Measurements from ENCODE around the gene VGLL4. TPM values are rescaled to one million over a fixed set of nuclear protein-coding genes. Genes with fewer than 3 reads are reported as not detected.

The VGLL4 gene
- total RNA-seq, 2 experiments from 2014 or later = 36.1 to 74.5 TPM

- no TSS peak for BruUV-seq (replicated peaks)
- TF ChIP-seq, protein P1, sequence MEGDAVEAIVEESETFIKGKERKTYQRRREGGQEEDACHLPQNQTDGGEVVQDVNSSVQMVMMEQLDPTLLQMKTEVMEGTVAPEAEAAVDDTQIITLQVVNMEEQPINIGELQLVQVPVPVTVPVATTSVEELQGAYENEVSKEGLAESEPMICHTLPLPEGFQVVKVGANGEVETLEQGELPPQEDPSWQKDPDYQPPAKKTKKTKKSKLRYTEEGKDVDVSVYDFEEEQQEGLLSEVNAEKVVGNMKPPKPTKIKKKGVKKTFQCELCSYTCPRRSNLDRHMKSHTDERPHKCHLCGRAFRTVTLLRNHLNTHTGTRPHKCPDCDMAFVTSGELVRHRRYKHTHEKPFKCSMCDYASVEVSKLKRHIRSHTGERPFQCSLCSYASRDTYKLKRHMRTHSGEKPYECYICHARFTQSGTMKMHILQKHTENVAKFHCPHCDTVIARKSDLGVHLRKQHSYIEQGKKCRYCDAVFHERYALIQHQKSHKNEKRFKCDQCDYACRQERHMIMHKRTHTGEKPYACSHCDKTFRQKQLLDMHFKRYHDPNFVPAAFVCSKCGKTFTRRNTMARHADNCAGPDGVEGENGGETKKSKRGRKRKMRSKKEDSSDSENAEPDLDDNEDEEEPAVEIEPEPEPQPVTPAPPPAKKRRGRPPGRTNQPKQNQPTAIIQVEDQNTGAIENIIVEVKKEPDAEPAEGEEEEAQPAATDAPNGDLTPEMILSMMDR (conservative IDR thresholded peaks at IDR 0.05; ENCODE audit: low read length) = no peak
- no peak for TF ChIP-seq EZH2phosphoT487 (IDR thresholded peaks at IDR 0.05; ENCODE audit: borderline replicate concordance, low read depth, low read length)
- intact Hi-C loops (cut with micrococcal nuclease; ENCODE audit: unreplicated experiment) = no loop called here
- Histone ChIP-seq H3K27ac (ENCODE audit: low read depth, low read length, poor library complexity, severe bottlenecking) (no peak overlapping the region), H3K4me1 (ENCODE audit: insufficient read depth, low read length, poor library complexity, severe bottlenecking) (peaks cover 33% of the 10 kb centered on the region), H3K9me3 (ENCODE audit: low read length) (no peaks in the 10 kb centered on the region), H4K20me1 (ENCODE audit: insufficient read depth, low read length) (peaks cover 11% of the 10 kb centered on the region), H2AFZ (ENCODE audit: low read length) (no peak overlapping the region), H3K4me3 (ENCODE audit: low read depth, low read length, poor library complexity, severe bottlenecking) (no peak overlapping the region), H3K4me2 (ENCODE audit: low read length) (no peak overlapping the region), H3K36me3 (ENCODE audit: insufficient read depth, low read length) (peaks cover 47% of the 10 kb centered on the region), H3K79me2 (ENCODE audit: insufficient read depth, low read depth, low read length) (peaks cover 66% of the 10 kb centered on the region), H3K9me2 (ENCODE audit: insufficient read depth, low read length) (no peaks in the 10 kb centered on the region)
- no peak for DNase-seq (ENCODE audit: low spot score)
- ChIA-PET POLR2A (interaction anchor here (0.6 to 1.5 kb wide), 5 partner anchors 9 to 70 kb away, joined by 3 to 7 read pairs (median 3); no protein-coding TSS in a partner anchor), CTCF (ENCODE audit: unreplicated experiment) (no interaction called here)
These were observed 52.7 kb downstream of the VGLL4 start for GRCh38 chr3:11591002-11591355.

- H3K27ac ChIP-seq (ENCODE audit: low read depth, low read length, poor library complexity, severe bottlenecking) = no peak overlapping the region
- TF ChIP-seq, protein P1 (conservative IDR thresholded peaks at IDR 0.05; ENCODE audit: low read length) = no peak
- no peak for TF ChIP-seq EZH2phosphoT487 (IDR thresholded peaks at IDR 0.05; ENCODE audit: borderline replicate concordance, low read depth, low read length)
- peaks cover 46% of the 10 kb centered on the region for H3K36me3 ChIP-seq (ENCODE audit: insufficient read depth, low read length)
- peaks cover 11% of the 10 kb centered on the region for H4K20me1 ChIP-seq (ENCODE audit: insufficient read depth, low read length)
- H3K4me1 ChIP-seq (ENCODE audit: insufficient read depth, low read length, poor library complexity, severe bottlenecking) = peaks cover 33% of the 10 kb centered on the region
- peaks cover 70% of the 10 kb centered on the region for H3K79me2 ChIP-seq (ENCODE audit: insufficient read depth, low read depth, low read length)
- H3K4me3 ChIP-seq (ENCODE audit: low read depth, low read length, poor library complexity, severe bottlenecking) = no peak overlapping the region
- no peaks in the 10 kb centered on the region for H3K9me2 ChIP-seq (ENCODE audit: insufficient read depth, low read length)
- intact Hi-C loops (cut with micrococcal nuclease; ENCODE audit: unreplicated experiment) = loop anchor here (10.0 kb wide), 1 partner anchor 55 kb away; the partner anchor contains the start of gene VGLL4
- no TSS peak for BruUV-seq (replicated peaks)
- H3K4me2 ChIP-seq (ENCODE audit: low read length) = no peak overlapping the region
- H3K9me3 ChIP-seq (ENCODE audit: low read length) = no peaks in the 10 kb centered on the region
- no peak for DNase-seq (ENCODE audit: low spot score)
- POLR2A ChIA-PET = interaction anchor here (0.7 to 1.5 kb wide), 3 partner anchors 12 to 161 kb away, joined by 3 to 4 read pairs (median 4); no protein-coding TSS in a partner anchor
- H2AFZ ChIP-seq (ENCODE audit: low read length) = no peak overlapping the region
- CTCF ChIA-PET (ENCODE audit: unreplicated experiment) = interaction anchor here (0.6 to 0.7 kb wide), 2 partner anchors 14 to 24 kb away, joined by 3 read pairs; no protein-coding TSS in a partner anchor
These were observed 54.0 kb downstream of the VGLL4 start for GRCh38 chr3:11589706-11590105.

DNA sequence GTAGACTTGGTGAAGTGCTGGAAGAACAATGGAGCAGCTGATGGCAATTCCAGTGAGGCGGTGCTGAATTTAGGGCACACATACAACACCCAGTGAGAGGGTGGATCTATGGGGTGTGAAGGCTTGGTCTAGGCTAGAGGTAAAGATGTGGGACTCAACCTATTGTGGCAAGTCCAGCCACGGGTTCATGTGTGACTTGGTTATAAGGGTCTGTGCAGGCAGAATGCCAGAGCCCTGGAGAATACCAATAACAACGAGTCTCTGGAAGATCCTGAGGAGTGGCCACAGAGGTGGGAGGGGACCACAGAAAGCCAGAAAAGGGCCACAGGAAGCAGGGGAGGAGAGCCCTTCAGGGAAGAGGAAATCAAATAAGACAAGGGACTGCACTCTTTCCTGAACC lies 55.0 kb downstream of the VGLL4 start:
- TF ChIP-seq EZH2phosphoT487 (IDR thresholded peaks at IDR 0.05; ENCODE audit: borderline replicate concordance, low read depth, low read length) = no peak
- TF ChIP-seq, protein P1 (conservative IDR thresholded peaks at IDR 0.05; ENCODE audit: low read length) = no peak
- ChIA-PET POLR2A (interaction anchor here (1.0 kb wide), 1 partner anchor 13 kb away, joined by 4 read pairs; no protein-coding TSS in a partner anchor), CTCF (ENCODE audit: unreplicated experiment) (interaction anchor here (0.6 kb wide), 1 partner anchor 25 kb away, joined by 3 read pairs; no protein-coding TSS in a partner anchor)
- H3K4me1 ChIP-seq (ENCODE audit: insufficient read depth, low read length, poor library complexity, severe bottlenecking) = peaks cover 25% of the 10 kb centered on the region
- no peak for DNase-seq (ENCODE audit: low spot score)
- H3K79me2 ChIP-seq (ENCODE audit: insufficient read depth, low read depth, low read length) = peaks cover 70% of the 10 kb centered on the region
- peaks cover 36% of the 10 kb centered on the region for H3K36me3 ChIP-seq (ENCODE audit: insufficient read depth, low read length)
- no peak overlapping the region for H3K27ac ChIP-seq (ENCODE audit: low read depth, low read length, poor library complexity, severe bottlenecking)
- no peak overlapping the region for H3K4me2 ChIP-seq (ENCODE audit: low read length)
- intact Hi-C loops (cut with micrococcal nuclease; ENCODE audit: unreplicated experiment) = loop anchor here (10.0 kb wide), 1 partner anchor 56 kb away; the partner anchor contains the start of gene VGLL4
- peaks cover 20% of the 10 kb centered on the region; the same call in 1 of the 2 replicates for H4K20me1 ChIP-seq (ENCODE audit: insufficient read depth, low read length)
- no peaks in the 10 kb centered on the region for H3K9me2 ChIP-seq (ENCODE audit: insufficient read depth, low read length)
- no peaks in the 10 kb centered on the region for H3K9me3 ChIP-seq (ENCODE audit: low read length)
- BruUV-seq (replicated peaks) = no TSS peak
- H3K4me3 ChIP-seq (ENCODE audit: low read depth, low read length, poor library complexity, severe bottlenecking) = no peak overlapping the region
- no peak overlapping the region for H2AFZ ChIP-seq (ENCODE audit: low read length)

All from OCI-LY7 (cell line).